Progenitor cell of endocrine pancreas (in vitro differentiated cells): ENCODE measurements around the gene CHD9. TPM values are rescaled to one million over a fixed set of nuclear protein-coding genes. Genes with fewer than 3 reads are reported as not detected.

Source experiments
- DNase-seq: peaks from one replicate; pipeline ENCODE4 v3.0.0; 2021; ENCODE audit warnings: low spot score; ENCODE audit not compliant: unreplicated experiment
- H3K27ac Mint-ChIP-seq: 2 replicates; pipeline ENCODE4 v1.8.0; 2021; ENCODE audit warnings: mild to moderate bottlenecking, moderate library complexity, mixed read lengths
- H3K27me3 Mint-ChIP-seq: 2 replicates; pipeline ENCODE4 v1.8.0; 2021; ENCODE audit warnings: mixed read lengths
- H3K36me3 Mint-ChIP-seq: 2 replicates; pipeline ENCODE4 v1.8.0; 2022; ENCODE audit warnings: mixed read lengths; ENCODE audit not compliant: insufficient read depth
- H3K4me1 Mint-ChIP-seq: 2 replicates; pipeline ENCODE4 v1.8.0; 2021; ENCODE audit warnings: low read depth, mixed read lengths
- H3K4me3 Mint-ChIP-seq: 2 replicates; pipeline ENCODE4 v1.8.0; 2021; ENCODE audit warnings: low read depth, mild to moderate bottlenecking, moderate library complexity, mixed read lengths
- H3K9me3 Mint-ChIP-seq: 2 replicates; pipeline ENCODE4 v1.8.0; 2021; ENCODE audit warnings: low read depth, mixed read lengths
- CTCF ChIP-seq: fragments of 200-600 bp; sonication (generic); IDR thresholded peaks from one replicate; pipeline ENCODE4 v1.5.0; 2021; ENCODE audit warnings: antibody characterized with exemption, mild to moderate bottlenecking; ENCODE audit not compliant: unreplicated experiment
- total RNA-seq: library from RNA; stranded (reverse); gene quantifications from 2 replicates; pipeline ENCODE4 v1.2.1, GENCODE V29; 2021

The CHD9 gene
- total RNA-seq, 1 donor from 2014 or later: 67.7 TPM

DNA sequence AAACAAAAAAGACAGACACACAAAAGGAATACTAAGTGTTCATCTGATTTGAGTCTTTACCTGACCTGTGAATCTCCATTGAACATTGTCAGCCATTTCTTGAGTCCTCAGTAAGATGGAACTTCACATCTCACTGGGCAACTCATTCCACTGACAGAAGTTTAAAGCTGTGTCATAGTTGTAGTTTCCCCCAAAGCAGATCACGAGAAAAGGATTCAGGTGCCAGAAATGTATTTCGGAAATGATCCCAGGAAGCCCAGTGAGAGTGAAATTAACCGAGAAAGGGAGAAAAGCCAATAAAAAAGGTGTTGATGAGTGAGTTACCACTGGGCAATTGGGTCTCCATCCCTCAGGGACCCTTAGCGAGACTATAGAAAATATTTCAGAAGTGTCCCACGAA lies 6.5 kb downstream of the CHD9 start:
- no peak overlapping the region for H3K4me3 Mint-ChIP-seq
- H3K4me1 Mint-ChIP-seq: no peaks in the 10 kb centered on the region
- no peaks in the 10 kb centered on the region for H3K36me3 Mint-ChIP-seq
- H3K27ac Mint-ChIP-seq: no peak overlapping the region
- H3K27me3 Mint-ChIP-seq: no peaks in the 10 kb centered on the region
- no peaks in the 10 kb centered on the region for H3K9me3 Mint-ChIP-seq
- TF ChIP-seq CTCF: no peak
- no peak for DNase-seq

- no peaks in the 10 kb centered on the region for H3K36me3 Mint-ChIP-seq
These were observed 6.9 kb downstream of the CHD9 start for GRCh38 chr16:53061701-53062159.

DNA sequence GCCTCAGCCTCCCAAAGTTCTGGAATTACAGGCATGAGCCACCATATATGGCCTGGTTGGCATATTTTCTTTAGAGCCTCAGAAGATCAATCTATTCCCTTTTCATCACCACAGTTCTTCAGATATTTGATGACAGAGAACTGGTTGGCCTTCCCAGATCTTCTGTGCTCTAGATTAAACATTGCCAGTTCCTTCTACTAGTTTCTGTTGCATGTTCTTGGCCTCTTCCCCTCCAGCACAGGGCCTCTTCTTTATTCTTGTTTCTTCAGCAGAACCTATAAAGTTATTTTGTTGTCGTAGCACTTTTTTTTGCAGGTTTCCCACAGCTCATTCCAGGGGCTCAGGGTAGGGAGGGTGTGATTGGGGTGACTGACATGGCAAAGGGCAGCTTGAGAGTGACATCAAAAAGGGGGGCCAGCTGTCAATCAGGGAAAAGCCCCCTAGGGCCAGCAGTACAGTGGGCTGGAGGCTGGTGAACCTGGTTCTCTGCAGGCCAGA lies 9.3 kb downstream of the CHD9 start:
- Mint-ChIP-seq H3K4me1 (no peaks in the 10 kb centered on the region), H3K9me3 (no peaks in the 10 kb centered on the region), H3K27me3 (no peaks in the 10 kb centered on the region), H3K36me3 (no peaks in the 10 kb centered on the region), H3K27ac (no peak overlapping the region), H3K4me3 (no peak overlapping the region)
- DNase-seq: no peak
- TF ChIP-seq CTCF: no peak

More at GRCh38 chr16:53061701-53062159, 6.9 kb downstream of the CHD9 start:
- no peak for TF ChIP-seq CTCF
- Mint-ChIP-seq H3K4me1 (no peaks in the 10 kb centered on the region), H3K27me3 (no peaks in the 10 kb centered on the region), H3K9me3 (no peaks in the 10 kb centered on the region), H3K27ac (no peak overlapping the region), H3K4me3 (no peak overlapping the region)
- DNase-seq: no peak

- no peak for DNase-seq
- no peaks in the 10 kb centered on the region for H3K27me3 Mint-ChIP-seq
- H3K9me3 Mint-ChIP-seq: no peaks in the 10 kb centered on the region
- H3K27ac Mint-ChIP-seq: peak overlapping the region; percentile 28
- H3K4me3 Mint-ChIP-seq: no peak overlapping the region
- no peaks in the 10 kb centered on the region for H3K36me3 Mint-ChIP-seq
- no peaks in the 10 kb centered on the region for H3K4me1 Mint-ChIP-seq
- no peak for TF ChIP-seq CTCF
These were observed 10.8 kb downstream of the CHD9 start for GRCh38 chr16:53065461-53066061.

- no peaks in the 10 kb centered on the region for H3K9me3 Mint-ChIP-seq
- no peak for TF ChIP-seq CTCF
- H3K27ac Mint-ChIP-seq: no peak overlapping the region
These were observed 12.9 kb downstream of the CHD9 start for GRCh38 chr16:53067675-53068074.

More at GRCh38 chr16:53067675-53068074, 12.9 kb downstream of the CHD9 start:
- no peak for DNase-seq
- Mint-ChIP-seq H3K4me1 (peaks cover 1% of the 10 kb centered on the region), H3K36me3 (no peaks in the 10 kb centered on the region), H3K27me3 (no peaks in the 10 kb centered on the region), H3K4me3 (no peak overlapping the region)
